RKO (cell line): Measurements from ENCODE around the gene PPM1B.
"Not testable (repeated sequence)": the region's sequence is repeated elsewhere in the genome, so short reads cannot be mapped to it uniquely, and the experiment has no call there.

Source experiments
- DNase-seq: peaks from one replicate; pipeline ENCODE4 v3.0.0-alpha.2; 2016; ENCODE audit warnings: low spot score

The PPM1B gene

GRCh38 chr2:44168681-44169154, at the start of gene PPM1B:
TSS of gene PPM1B (plus strand) at chr2:44168875. CDS start at chr2:44201200, 32,325 bp downstream.
- DNase-seq: no peak

DNA sequence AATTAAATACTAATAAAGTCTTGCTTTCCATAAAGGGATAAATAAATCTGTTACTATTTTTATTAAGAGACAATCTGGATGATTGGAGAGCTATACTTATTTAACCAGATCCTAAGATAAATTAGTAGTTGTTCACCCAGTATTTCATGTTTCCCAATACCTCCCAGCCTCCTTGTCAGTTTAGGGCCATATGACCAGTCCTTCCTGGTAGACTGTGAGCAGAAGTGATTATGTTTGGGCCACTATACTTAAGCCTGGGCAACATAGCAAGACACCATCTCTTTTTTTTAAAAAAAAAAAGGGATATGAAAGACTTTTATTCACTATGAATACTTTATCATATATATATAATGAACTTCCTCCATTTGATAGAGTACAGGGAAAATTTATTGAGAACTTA, 48.8 kb upstream of the PPM1B start:
- DNase-seq: no peak

DNA sequence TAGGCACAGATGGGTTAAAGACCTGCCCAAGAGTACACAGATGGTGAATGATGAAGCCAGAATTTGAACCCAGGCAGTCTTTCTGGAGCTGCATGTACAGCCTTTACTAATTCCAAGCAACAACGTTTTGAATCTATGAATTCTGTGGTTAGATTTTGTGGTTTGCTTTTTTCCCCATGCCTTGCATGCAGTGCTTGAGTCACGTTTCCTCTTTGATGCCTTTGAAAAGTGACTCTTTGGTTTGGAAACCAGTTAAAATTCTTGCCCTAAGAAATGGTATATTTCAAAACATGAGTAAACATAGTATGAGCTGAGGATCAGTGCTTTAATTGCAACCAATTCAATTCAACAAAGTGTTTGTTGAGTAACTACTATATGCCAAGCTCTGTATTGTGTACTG, 48.2 kb upstream of the PPM1B start:
- peak; percentile 21 for DNase-seq

DNA sequence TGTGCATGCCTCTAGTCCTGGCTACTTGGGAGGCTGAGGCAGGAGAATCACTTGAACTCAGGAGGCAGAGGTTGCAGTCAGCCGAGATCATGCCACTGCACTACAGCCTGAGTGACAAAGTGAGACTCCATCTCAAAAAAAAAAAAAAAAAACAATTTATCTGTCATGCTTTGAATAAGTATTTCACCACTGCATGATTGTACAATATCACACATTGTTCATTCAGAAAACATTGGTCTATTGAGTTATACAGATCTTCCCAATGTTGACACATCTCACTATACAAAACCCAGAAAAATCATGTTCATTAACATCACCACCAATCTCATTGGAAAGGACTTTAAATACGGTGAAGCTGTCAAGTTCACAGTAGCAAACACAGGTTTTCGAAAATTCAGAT, 46.8 kb upstream of the PPM1B start:
- no peak for DNase-seq

DNA sequence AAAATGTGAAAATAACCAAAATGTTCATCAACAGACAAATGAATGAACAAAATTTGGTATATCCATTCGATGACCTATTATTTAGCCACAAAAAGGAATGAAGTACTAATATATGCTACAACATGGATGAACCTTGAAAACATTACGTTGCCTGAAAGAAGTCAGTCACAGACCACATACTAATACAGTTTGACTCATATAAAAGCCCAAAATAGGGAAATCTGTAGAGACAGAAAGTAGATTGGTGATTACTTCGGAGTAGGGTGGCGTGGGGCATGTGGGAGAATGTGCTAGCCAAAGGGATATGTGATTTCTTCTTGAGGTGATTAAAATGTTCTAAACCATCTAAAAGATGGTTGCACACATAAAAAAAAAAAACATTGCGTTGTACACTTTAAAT, 44.2 kb upstream of the PPM1B start:
- no peak for DNase-seq

- no peak for DNase-seq
Observed at GRCh38 chr2:44126106-44126797, 42.4 kb upstream of the PPM1B start.

- DNase-seq: no peak
Observed at GRCh38 chr2:44130441-44130840, 38.2 kb upstream of the PPM1B start.

DNA sequence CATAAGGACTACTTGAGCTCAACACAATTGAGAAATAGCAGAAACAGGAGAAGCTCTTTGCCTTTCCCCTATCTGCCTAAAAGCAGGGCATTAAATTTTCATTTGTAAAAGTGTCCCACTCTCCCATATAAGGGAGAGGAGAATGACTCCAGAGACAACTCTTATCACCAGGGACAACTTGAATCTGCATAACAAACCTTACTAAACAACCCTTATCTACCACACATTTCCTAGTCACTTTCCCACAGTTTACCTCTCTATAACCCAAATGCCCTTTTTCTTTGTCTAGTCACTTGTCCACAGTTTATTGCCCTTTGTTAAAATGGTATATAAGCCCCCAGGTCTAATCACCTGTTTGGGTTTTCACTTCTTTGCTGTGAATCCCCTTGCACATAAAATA, 37.5 kb upstream of the PPM1B start:
- DNase-seq: no peak

DNA sequence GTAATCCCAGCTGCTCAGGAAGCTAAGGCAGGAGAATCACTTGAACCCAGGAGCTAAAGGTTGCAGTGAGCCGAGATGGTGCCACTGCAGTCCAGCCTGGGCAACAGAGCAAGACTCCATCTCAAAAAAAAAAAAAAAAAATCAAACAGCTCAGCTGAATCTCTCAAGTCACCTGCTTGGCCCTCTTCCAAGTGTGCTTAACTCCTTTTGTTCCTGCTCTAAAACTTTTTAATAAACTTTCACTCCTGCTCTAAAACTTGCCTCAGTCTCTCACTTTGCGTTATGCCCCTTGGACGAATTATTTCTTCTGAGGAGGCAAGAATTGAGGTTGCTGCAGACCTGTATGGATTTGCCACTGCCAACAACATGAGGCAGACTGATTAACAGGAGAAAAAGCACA, 35.1 kb upstream of the PPM1B start:
- not testable (repeated sequence) for DNase-seq

- no peak for DNase-seq
Observed at GRCh38 chr2:44134848-44135247, 33.8 kb upstream of the PPM1B start.

DNA sequence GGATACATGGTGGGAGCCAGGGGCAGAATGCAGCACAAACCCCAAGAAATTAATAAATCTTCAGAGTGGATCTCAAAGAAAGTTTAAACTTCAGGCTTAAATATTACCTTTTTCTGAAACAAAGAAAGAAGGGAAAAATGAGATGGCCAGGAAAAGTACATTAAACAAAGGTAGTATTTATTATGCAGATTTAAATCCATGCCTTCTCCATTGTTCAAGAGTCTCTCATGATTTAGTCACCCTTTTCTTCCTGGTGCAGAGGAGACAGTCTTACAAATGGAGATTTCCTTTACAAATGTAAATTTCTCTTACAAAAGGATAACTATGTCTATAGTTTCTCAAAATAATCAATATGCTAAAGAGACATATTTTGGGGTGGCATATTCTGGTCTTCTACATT, 33.4 kb upstream of the PPM1B start:
- DNase-seq: no peak

- no peak for DNase-seq
Observed at GRCh38 chr2:44135771-44136170, 32.9 kb upstream of the PPM1B start.

DNA sequence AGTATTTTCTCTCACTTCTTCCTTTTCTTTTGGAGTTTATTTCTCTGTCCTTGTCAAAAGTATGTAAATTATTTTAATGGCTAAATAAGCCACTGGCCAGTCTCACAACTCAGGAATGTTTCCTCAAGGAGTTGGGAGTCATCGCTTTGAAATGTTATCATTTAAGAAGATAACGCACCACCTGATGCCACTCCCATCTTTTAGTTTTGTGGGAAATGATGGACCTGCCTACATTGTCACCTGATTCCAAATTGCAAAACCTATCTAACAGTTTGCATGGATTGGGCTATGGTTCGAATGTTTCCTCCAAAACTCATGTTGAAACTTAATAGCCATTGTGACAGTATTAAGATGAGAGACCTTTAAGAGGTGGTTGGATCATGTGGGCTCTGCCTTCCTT, 32.4 kb upstream of the PPM1B start:
- no peak for DNase-seq

DNA sequence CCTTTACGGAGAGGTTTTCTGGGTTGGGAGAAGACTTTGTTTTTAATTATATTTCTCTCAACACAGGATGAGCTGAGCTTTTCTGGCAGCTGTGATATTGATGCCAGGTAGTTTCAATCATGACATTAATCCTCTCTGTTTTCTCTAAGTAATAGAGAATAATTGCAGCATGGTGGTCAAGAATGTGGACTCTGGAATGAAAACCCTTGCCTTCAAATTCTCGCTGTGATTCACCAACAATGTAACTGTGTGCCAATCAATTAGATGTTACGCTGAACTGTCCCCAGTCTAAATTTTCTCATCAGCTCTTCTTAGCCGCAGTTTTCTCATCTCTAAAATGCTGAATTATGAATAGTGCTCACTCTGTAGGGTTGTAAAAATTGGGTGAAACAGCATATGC, 31.6 kb upstream of the PPM1B start:
- no peak for DNase-seq

DNA sequence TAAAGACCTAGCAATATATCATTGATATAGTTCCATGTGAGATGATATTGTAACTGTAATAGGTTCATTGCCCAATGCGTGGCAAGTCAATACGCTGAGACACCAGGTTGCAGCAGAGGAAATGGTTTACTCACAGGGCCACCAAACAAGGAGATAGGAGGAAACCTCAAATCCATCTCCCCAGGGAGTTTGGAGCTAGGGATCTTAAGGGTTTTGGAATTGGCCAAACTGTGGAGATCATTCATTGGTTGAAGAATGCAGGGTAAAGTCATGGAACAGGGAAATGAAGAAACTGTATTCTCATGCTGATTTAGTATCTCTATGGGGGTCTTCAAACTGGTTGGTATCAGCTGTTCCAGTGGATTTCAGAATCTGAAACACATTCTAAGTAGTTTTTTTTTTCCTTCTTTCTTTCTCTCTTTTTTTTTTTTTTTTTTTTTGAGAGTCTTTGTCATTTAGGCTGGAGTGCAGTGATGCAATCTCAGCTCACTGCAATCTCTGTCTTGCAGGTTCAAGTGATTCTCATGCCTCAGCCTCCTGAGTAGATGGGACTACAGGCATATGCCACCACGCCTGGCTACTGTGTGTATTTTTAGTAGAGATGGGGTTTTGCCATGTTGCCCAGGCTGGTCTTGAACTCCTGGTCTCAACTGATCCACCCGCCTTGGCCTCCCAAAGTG, 30.7 kb upstream of the PPM1B start:
- no peak for DNase-seq

DNA sequence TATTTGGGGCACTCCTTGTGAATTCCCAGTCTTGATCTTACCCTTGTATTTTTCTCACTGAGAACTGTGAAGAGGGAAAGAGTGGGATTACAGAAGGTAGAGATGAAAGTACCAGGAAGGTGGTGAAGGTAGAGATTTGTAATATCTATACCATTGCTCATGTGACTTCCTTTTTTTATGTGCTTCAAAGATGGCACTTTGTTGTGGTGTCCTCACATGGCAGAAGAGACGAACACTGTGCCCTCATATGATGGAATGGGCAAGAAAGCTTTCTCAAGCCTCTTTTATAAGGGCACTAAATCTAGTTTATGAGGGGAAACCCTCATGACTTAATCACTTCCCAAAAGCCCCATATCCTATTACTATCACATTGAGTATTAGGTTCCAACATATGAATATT, 28.9 kb upstream of the PPM1B start:
- no peak for DNase-seq

GRCh38 chr2:44142306-44142705, 26.4 kb upstream of the PPM1B start:
- no peak for DNase-seq

GRCh38 chr2:44143701-44144100, 25.0 kb upstream of the PPM1B start:
- no peak for DNase-seq

GRCh38 chr2:44148999-44149398, 19.7 kb upstream of the PPM1B start:
- no peak for DNase-seq

- no peak for DNase-seq
Observed at GRCh38 chr2:44150473-44150872, 18.2 kb upstream of the PPM1B start.

GRCh38 chr2:44152865-44153669, 15.6 kb upstream of the PPM1B start:
- no peak for DNase-seq

GRCh38 chr2:44155666-44156446, 12.8 kb upstream of the PPM1B start:
- peak; percentile 37 for DNase-seq
